Neural cell (in vitro differentiated cells): ENCODE data around the gene PIGA. TPM values are rescaled to one million over a fixed set of nuclear protein-coding genes. Genes with fewer than 3 reads are reported as not detected.

Experiments
- H2AFZ ChIP-seq: fragments of 200-600, 300-800 bp; sonication (generic), shearing (Covaris generic); 2 replicates; pipeline ENCODE4 v1.6.0; 2014; ENCODE audit warnings: low read depth, mild to moderate bottlenecking, antibody characterized with exemption, low read length, moderate library complexity
- H3F3A ChIP-seq: fragments of 200-600 bp; shearing (Covaris generic); 2 replicates; pipeline ENCODE4 v1.6.1; 2016; ENCODE audit warnings: mild to moderate bottlenecking, moderate library complexity, mixed read lengths, antibody characterized with exemption, low read length; ENCODE audit not compliant: insufficient read depth, poor library complexity, severe bottlenecking
- H3K27ac ChIP-seq: fragments of 200-600, 300-800 bp; sonication (generic), shearing (Covaris generic); 2 replicates; pipeline ENCODE4 v1.5.1; 2014; ENCODE audit warnings: mild to moderate bottlenecking, low read length, moderate library complexity
- H3K27me3 ChIP-seq: fragments of 300-800, 200-600 bp; sonication (generic), shearing (Covaris generic); 2 replicates; pipeline ENCODE4 v1.6.0; 2014; ENCODE audit warnings: mild to moderate bottlenecking, low read depth, low read length, moderate library complexity; ENCODE audit not compliant: insufficient read depth
- H3K36me3 ChIP-seq: fragments of 300-800, 200-600 bp; sonication (generic), shearing (Covaris generic); 2 replicates; pipeline ENCODE4 v1.5.1; 2014; ENCODE audit warnings: mild to moderate bottlenecking, antibody characterized with exemption, low read length, moderate library complexity; ENCODE audit not compliant: insufficient read depth
- H3K4me2 ChIP-seq: fragments of 300-800, 200-600 bp; sonication (generic), shearing (Covaris generic); 2 replicates; pipeline ENCODE4 v1.6.0; 2014; ENCODE audit warnings: mild to moderate bottlenecking, low read length
- H3K4me3 ChIP-seq: fragments of 300-800, 200-600 bp; sonication (generic), shearing (Covaris generic); 2 replicates; pipeline ENCODE4 v1.5.1; 2014; ENCODE audit warnings: mild to moderate bottlenecking, low read length, moderate library complexity
- H3K79me2 ChIP-seq: fragments of 200-600 bp; shearing (Covaris generic); replicated peaks from 2 replicates; pipeline ENCODE4 v1.6.0; 2014; ENCODE audit warnings: mild to moderate bottlenecking, low read length, moderate library complexity; ENCODE audit not compliant: insufficient read depth
- H3K9ac ChIP-seq: fragments of 300-800, 200-600 bp; sonication (generic), shearing (Covaris generic); 2 replicates; pipeline ENCODE4 v1.6.1; 2016; ENCODE audit warnings: mild to moderate bottlenecking, low read length, mixed read lengths
- H3K9me2 ChIP-seq: fragments of 200-600 bp; shearing (Covaris generic); 2 replicates; pipeline ENCODE4 v1.6.1; 2016; ENCODE audit warnings: mild to moderate bottlenecking, low read length, mixed read lengths; ENCODE audit not compliant: insufficient read depth
- H3K9me3 ChIP-seq: fragments of 200-600, 300-800 bp; sonication (generic), shearing (Covaris generic); 2 replicates; pipeline ENCODE4 v1.6.1; 2016; ENCODE audit warnings: mild to moderate bottlenecking, mixed run types, low read length, moderate library complexity, mixed read lengths
- H4K20me1 ChIP-seq: fragments of 200-600 bp; shearing (Covaris generic); 2 replicates; pipeline ENCODE4 v1.6.1; 2016; ENCODE audit warnings: mild to moderate bottlenecking, mixed run types; ENCODE audit not compliant: insufficient read depth
- CTCF ChIP-seq: fragments of 450-650 bp; IDR thresholded peaks from 2 replicates; pipeline ENCODE4 v1.5.1; 2014; ENCODE audit warnings: antibody characterized with exemption, mild to moderate bottlenecking, moderate library complexity; ENCODE audit not compliant: poor library complexity, severe bottlenecking
- EP300 ChIP-seq: fragments of 450-650 bp; conservative IDR thresholded peaks from 2 replicates; pipeline ENCODE4 v1.6.1; 2014; ENCODE audit warnings: antibody characterized with exemption, mild to moderate bottlenecking, moderate library complexity; ENCODE audit not compliant: poor library complexity, severe bottlenecking
- EZH2 ChIP-seq: fragments of 200-600, 300-800 bp; shearing (Covaris generic), sonication (generic); IDR thresholded peaks from 2 replicates; pipeline ENCODE4 v1.6.1; 2014; ENCODE audit warnings: antibody characterized with exemption, low read length, borderline replicate concordance, mild to moderate bottlenecking; ENCODE audit not compliant: insufficient read depth, poor library complexity, severe bottlenecking
- MXI1 ChIP-seq: fragments of 450-650 bp; conservative IDR thresholded peaks from 2 replicates; pipeline ENCODE4 v1.6.1; 2014; ENCODE audit warnings: antibody characterized with exemption, mild to moderate bottlenecking; ENCODE audit not compliant: poor library complexity, severe bottlenecking
- POLR2AphosphoS5 ChIP-seq: IDR thresholded peaks from 2 replicates; pipeline ENCODE4 v1.6.1; 2012
- RAD21 ChIP-seq: fragments of 450-650 bp; conservative IDR thresholded peaks from 2 replicates; pipeline ENCODE4 v1.6.1; 2014; ENCODE audit warnings: antibody characterized with exemption, mild to moderate bottlenecking, moderate library complexity
- REST ChIP-seq: IDR thresholded peaks from 2 replicates; pipeline ENCODE4 v1.6.1; 2012; ENCODE audit warnings: borderline replicate concordance
- SMC3 ChIP-seq: fragments of 450-650 bp; conservative IDR thresholded peaks from 2 replicates; pipeline ENCODE4 v1.6.1; 2014; ENCODE audit warnings: antibody characterized with exemption, mild to moderate bottlenecking, moderate library complexity; ENCODE audit not compliant: poor library complexity
- TAF1 ChIP-seq: IDR thresholded peaks from 2 replicates; pipeline ENCODE4 v1.6.1; 2012; ENCODE audit warnings: low read depth
- polyA plus RNA-seq: library from polyadenylated mRNA; depleted of rRNA; stranded (reverse); fragments of >200 nt; gene quantifications from 2 replicates; pipeline ENCODE4 v1.2.3, GENCODE V29; 2014

PIGA gene
- polyA plus RNA-seq, 1 donor from 2014 or later, result 17.5 TPM

- TF ChIP-seq MXI1 (no peak), CTCF (no peak), EP300 (no peak), EZH2 (no peak), POLR2AphosphoS5 (no peak), RAD21 (no peak), TAF1 (no peak), SMC3 (no peak), REST (no peak)
Measured at GRCh38 chrX:15358533-15358932, 23.2 kb upstream of the PIGA start.

GRCh38 chrX:15356444-15356843 lies 21.1 kb upstream of the PIGA start:
- H3K4me2 ChIP-seq, result no peak overlapping the region
- H3K9me3 ChIP-seq, result no peaks in the 10 kb centered on the region
- no peak overlapping the region for H3K27ac ChIP-seq
- no peaks in the 10 kb centered on the region for H3K36me3 ChIP-seq
- no peaks in the 10 kb centered on the region for H3F3A ChIP-seq
- H3K79me2 ChIP-seq, result no peaks in the 10 kb centered on the region
- no peaks in the 10 kb centered on the region for H4K20me1 ChIP-seq
- TF ChIP-seq RAD21 (no peak), POLR2AphosphoS5 (no peak), EP300 (no peak), MXI1 (no peak), REST (no peak), SMC3 (no peak), TAF1 (no peak), CTCF (no peak), EZH2 (no peak)
- no peaks in the 10 kb centered on the region for H3K9me2 ChIP-seq
- H2AFZ ChIP-seq, result no peak overlapping the region
- no peak overlapping the region for H3K4me3 ChIP-seq
- no peak overlapping the region for H3K9ac ChIP-seq
- H3K27me3 ChIP-seq, result no peaks in the 10 kb centered on the region

More at GRCh38 chrX:15358533-15358932, 23.2 kb upstream of the PIGA start:
- H4K20me1 ChIP-seq, result no peaks in the 10 kb centered on the region
- H3K27me3 ChIP-seq, result no peaks in the 10 kb centered on the region
- H3F3A ChIP-seq, result no peaks in the 10 kb centered on the region
- H3K79me2 ChIP-seq, result no peaks in the 10 kb centered on the region
- no peaks in the 10 kb centered on the region for H3K36me3 ChIP-seq
- H3K9me2 ChIP-seq, result no peaks in the 10 kb centered on the region
- no peak overlapping the region for H3K27ac ChIP-seq
- no peaks in the 10 kb centered on the region for H3K9me3 ChIP-seq
- no peak overlapping the region for H2AFZ ChIP-seq
- H3K9ac ChIP-seq, result no peak overlapping the region
- no peak overlapping the region for H3K4me2 ChIP-seq
- no peak overlapping the region for H3K4me3 ChIP-seq
